BE2C (cell line): ENCODE data around the gene AADAC.
"Not testable (repeated sequence)": the region's sequence is repeated elsewhere in the genome, so short reads cannot be mapped to it uniquely, and the experiment has no call there.

ENCODE experiments used
- DNase-seq: peaks from one replicate; pipeline ENCODE4 v3.0.0-alpha.2; 2020
- H3K27me3 ChIP-seq: fragments of 250-450 bp; sonication (Bioruptor Pico); 2 replicates; pipeline ENCODE4 v1.5.1; 2020; ENCODE audit warnings: mild to moderate bottlenecking
- H3K36me3 ChIP-seq: fragments of 250-450 bp; sonication (Bioruptor Pico); 2 replicates; pipeline ENCODE4 v1.5.1; 2020; ENCODE audit warnings: mild to moderate bottlenecking
- H3K4me1 ChIP-seq: fragments of 250-450 bp; sonication (Bioruptor Pico); 2 replicates; pipeline ENCODE4 v1.5.1; 2020
- H3K4me3 ChIP-seq: 2 replicates; pipeline ENCODE4 v1.5.1; 2011; ENCODE audit warnings: low read depth, low read length
- H3K9me3 ChIP-seq: fragments of 250-450 bp; sonication (Bioruptor Pico); 2 replicates; pipeline ENCODE4 v1.5.1; 2020
- TF ChIP-seq, protein P1 (sequence below): IDR thresholded peaks from 2 replicates; pipeline ENCODE4 v1.5.1; 2012; ENCODE audit warnings: mild to moderate bottlenecking, low read depth, low read length

Gene AADAC

DNA sequence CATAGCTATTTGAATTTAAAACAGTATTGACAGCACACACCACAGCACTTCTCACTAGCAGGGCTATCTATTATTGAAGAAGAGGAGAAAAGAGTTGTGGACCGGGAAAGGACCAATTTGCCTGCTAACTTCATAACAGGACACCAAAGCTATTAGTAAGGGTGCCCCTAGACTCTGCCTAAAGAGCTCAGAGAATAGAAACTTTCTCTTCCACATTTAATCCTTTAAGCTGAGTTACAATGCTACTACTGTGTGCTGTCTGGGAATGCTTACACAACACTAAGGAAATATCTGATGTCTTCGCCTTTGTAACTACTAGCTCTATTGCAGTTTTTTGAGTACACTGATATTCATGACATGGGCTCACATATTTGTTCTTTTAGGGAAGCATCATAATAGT is 13.5 kb upstream of the AADAC start:
- Histone ChIP-seq H3K4me1 (peaks cover 4% of the 10 kb centered on the region; the same call in 1 of the 2 replicates), H3K9me3 (no peaks in the 10 kb centered on the region), H3K27me3 (no peaks in the 10 kb centered on the region), H3K4me3 (no peak overlapping the region), H3K36me3 (no peaks in the 10 kb centered on the region)
- TF ChIP-seq, protein P1, sequence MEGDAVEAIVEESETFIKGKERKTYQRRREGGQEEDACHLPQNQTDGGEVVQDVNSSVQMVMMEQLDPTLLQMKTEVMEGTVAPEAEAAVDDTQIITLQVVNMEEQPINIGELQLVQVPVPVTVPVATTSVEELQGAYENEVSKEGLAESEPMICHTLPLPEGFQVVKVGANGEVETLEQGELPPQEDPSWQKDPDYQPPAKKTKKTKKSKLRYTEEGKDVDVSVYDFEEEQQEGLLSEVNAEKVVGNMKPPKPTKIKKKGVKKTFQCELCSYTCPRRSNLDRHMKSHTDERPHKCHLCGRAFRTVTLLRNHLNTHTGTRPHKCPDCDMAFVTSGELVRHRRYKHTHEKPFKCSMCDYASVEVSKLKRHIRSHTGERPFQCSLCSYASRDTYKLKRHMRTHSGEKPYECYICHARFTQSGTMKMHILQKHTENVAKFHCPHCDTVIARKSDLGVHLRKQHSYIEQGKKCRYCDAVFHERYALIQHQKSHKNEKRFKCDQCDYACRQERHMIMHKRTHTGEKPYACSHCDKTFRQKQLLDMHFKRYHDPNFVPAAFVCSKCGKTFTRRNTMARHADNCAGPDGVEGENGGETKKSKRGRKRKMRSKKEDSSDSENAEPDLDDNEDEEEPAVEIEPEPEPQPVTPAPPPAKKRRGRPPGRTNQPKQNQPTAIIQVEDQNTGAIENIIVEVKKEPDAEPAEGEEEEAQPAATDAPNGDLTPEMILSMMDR, result no peak
- no peak for DNase-seq

DNA sequence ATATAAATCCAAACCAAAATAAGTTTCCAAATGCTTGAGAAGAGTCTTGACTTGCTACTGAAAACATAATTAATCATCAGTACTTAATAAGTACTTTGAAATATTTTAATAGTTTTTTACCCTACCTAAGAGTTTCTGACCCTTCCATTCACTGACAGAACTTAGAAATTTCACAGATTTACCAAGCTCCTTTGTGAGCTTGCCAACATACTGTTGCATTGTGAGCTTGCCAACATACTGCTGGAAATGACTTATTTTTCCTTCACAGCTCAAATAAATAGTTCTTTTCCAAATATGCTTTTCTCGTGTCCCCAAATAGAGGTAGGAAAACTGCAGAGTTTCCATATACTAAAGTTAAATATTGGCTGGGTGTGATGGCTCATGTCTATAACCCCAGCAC is 9.6 kb upstream of the AADAC start:
- H3K9me3 ChIP-seq, result no peaks in the 10 kb centered on the region; the same call in 1 of the 2 replicates
- TF ChIP-seq, protein P1, result no peak
- no peak overlapping the region for H3K4me3 ChIP-seq
- H3K27me3 ChIP-seq, result no peaks in the 10 kb centered on the region
- DNase-seq, result no peak
- H3K4me1 ChIP-seq, result no peaks in the 10 kb centered on the region
- H3K36me3 ChIP-seq, result no peaks in the 10 kb centered on the region

DNA sequence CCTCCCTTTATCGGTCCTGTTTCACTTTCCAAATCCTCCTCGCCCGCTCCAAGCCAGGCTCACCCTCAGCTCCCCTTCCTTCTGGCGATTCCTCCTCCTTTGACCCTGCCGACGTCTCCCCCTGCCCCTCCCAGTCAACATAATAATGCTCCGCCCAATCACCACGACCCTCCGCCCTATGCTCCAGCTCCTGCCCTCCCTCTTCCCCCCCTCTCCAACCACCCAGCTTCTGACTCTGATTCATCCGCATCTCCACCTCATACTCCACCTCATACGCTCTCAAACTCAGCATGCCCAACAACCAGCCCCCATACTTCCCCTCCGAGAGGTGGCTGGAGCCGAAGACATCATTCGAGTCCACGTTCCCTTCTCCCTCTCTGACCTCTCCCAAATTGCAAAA is 7.1 kb upstream of the AADAC start:
- no peaks in the 10 kb centered on the region for H3K36me3 ChIP-seq
- no peaks in the 10 kb centered on the region for H3K4me1 ChIP-seq
- TF ChIP-seq, protein P1, result no peak
- no peaks in the 10 kb centered on the region; the same call in 1 of the 2 replicates for H3K9me3 ChIP-seq
- DNase-seq, result no peak
- H3K4me3 ChIP-seq, result no peak overlapping the region
- H3K27me3 ChIP-seq, result no peaks in the 10 kb centered on the region

DNA sequence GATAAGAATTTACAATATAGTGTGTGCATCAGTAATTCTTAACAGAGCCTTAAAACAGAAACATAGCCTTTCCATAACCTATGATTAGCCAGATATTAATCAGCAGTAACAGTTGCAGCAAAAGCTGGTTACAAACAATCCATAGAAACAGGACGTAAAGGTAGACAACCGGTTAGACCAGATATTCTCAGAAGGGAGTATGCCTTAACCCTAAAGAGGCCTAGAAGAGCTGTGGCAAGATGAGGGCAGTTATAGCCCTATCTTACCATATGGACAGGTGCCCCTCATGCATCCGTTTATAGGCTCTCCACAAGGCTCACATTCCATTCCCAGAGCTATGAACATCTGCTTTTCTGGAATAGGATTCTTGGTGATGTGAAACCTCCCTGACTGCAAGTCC is 5.0 kb upstream of the AADAC start:
- H3K4me1 ChIP-seq, H3K4me3 ChIP-seq, H3K27me3 ChIP-seq, H3K36me3 ChIP-seq, DNase-seq, H3K9me3 ChIP-seq: not testable (repeated sequence)

DNA sequence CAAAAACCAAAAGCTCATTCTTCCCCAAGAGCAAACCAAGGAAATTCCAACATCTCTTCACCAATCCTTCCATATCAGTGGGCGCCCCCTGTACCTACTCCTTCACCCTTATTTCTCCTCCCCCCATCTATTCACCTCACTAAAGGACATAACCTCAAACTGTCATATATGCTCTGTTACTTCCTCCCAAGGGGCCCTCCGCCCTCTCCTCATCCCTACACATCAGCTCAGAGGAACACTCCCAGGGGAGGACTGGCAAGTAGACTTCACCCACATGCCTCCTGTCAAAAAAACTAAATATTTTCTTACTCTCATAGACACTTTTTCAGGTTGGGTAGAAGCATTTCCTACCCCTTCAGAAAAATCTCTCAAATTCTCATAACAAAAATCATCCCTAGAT is 2.4 kb upstream of the AADAC start:
- no peak for DNase-seq
- Histone ChIP-seq H3K9me3 (no peaks in the 10 kb centered on the region; the same call in 1 of the 2 replicates), H3K4me3 (no peak overlapping the region), H3K36me3 (no peaks in the 10 kb centered on the region), H3K27me3 (peaks cover 8% of the 10 kb centered on the region; the same call in 1 of the 2 replicates), H3K4me1 (no peaks in the 10 kb centered on the region)
- TF ChIP-seq, protein P1, result no peak

DNA sequence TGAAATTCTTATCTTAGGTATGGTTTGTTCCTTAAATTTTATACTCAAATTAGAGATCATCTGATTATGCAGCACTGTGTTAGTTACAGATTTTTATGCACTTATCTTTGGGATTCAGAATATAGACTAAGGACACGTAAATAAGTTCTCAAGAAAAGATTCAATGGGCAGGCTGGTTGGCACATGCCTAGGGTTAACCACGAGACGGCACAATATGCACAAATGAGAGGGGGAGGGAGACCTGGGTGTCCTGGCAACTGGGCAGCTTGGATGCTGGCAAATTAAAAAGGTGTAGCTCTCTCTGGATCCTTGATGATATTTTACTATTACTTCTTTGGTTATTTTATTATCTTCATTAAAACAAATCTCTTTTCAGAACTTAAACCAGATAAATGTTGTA is 672 bp downstream of the AADAC start:
- no peak for DNase-seq
- H3K4me1 ChIP-seq, result no peaks in the 10 kb centered on the region; the same call in 1 of the 2 replicates
- TF ChIP-seq, protein P1, result no peak
- no peak overlapping the region for H3K4me3 ChIP-seq
- H3K27me3 ChIP-seq, result peaks cover 19% of the 10 kb centered on the region
- H3K36me3 ChIP-seq, result no peaks in the 10 kb centered on the region
- H3K9me3 ChIP-seq, result no peaks in the 10 kb centered on the region

DNA sequence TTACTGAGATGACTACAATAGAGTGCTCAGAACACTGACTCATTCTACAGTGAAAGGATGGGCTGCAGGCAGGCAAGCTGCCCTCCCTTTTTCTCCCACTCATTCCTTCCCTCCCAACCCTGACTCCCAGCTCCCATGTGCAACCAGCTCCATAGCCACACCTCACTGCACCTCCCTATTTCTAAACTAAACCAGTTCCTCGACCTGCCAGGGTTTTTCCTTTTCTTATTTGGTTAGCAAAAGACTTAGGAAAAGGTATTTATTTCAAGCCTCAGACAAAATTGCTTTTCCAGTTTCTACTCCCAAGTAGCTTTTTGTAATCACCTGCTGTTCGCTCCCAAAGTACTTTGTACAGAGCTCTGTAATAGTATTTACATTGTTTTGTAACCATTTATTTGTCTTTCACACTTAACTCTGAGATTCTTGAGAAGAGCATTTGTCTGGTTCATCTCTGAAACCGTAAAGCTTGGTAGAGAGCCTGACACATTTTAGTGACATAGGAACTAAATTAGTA is 2.2 kb downstream of the AADAC start:
- H3K9me3 ChIP-seq, result no peaks in the 10 kb centered on the region
- no peaks in the 10 kb centered on the region; the same call in 1 of the 2 replicates for H3K4me1 ChIP-seq
- TF ChIP-seq, protein P1, result no peak
- no peaks in the 10 kb centered on the region for H3K36me3 ChIP-seq
- H3K27me3 ChIP-seq, result peaks cover 19% of the 10 kb centered on the region
- H3K4me3 ChIP-seq, result no peak overlapping the region
- DNase-seq, result no peak
